GM19467 (cell line): ENCODE data around the gene NKX2-1.

ENCODE experiments used
- ATAC-seq: cut with Tn5 transposase; IDR thresholded peaks from one replicate; pipeline ENCODE4 v1.9.1; 2021; ENCODE audit warnings: mild to moderate bottlenecking, moderate library complexity; ENCODE audit not compliant: unreplicated experiment

Gene NKX2-1

GRCh38 chr14:36518031-36518585 lies 1.9 kb downstream of the NKX2-1 start:
- ATAC-seq: no peak

- no peak for ATAC-seq
Measured at GRCh38 chr14:36517242-36518030, 2.6 kb downstream of the NKX2-1 start.

- ATAC-seq: no peak
Measured at GRCh38 chr14:36516719-36517241, 3.3 kb downstream of the NKX2-1 start.

GRCh38 chr14:36515896-36516718 lies 3.9 kb downstream of the NKX2-1 start:
- no peak for ATAC-seq

GRCh38 chr14:36515105-36515593 lies 4.9 kb downstream of the NKX2-1 start:
- ATAC-seq: no peak

GRCh38 chr14:36514278-36515104 lies 5.5 kb downstream of the NKX2-1 start:
- ATAC-seq: no peak

- no peak for ATAC-seq
Measured at GRCh38 chr14:36513451-36514277, 6.4 kb downstream of the NKX2-1 start.

- no peak for ATAC-seq
Measured at GRCh38 chr14:36513012-36513420, 7.0 kb downstream of the NKX2-1 start.

GRCh38 chr14:36512585-36513003 lies 7.4 kb downstream of the NKX2-1 start:
- no peak for ATAC-seq

GRCh38 chr14:36511981-36512584 lies 7.9 kb downstream of the NKX2-1 start:
- ATAC-seq: no peak

GRCh38 chr14:36510874-36511273 lies 9.2 kb downstream of the NKX2-1 start:
- no peak for ATAC-seq

- ATAC-seq: no peak
Measured at GRCh38 chr14:36510078-36510799, 9.8 kb downstream of the NKX2-1 start.

GRCh38 chr14:36509069-36509917 lies 10.7 kb downstream of the NKX2-1 start:
- ATAC-seq: no peak

GRCh38 chr14:36508418-36509068 lies 11.5 kb downstream of the NKX2-1 start:
- ATAC-seq: no peak

- ATAC-seq: no peak
Measured at GRCh38 chr14:36507847-36508417, 12.1 kb downstream of the NKX2-1 start.

GRCh38 chr14:36506732-36507614 lies 13.1 kb downstream of the NKX2-1 start:
- no peak for ATAC-seq
